Memory B cell (primary cell): ENCODE data around the gene PTRH2.
A peak's percentile ranks its signal among the peaks of the same experiment; 100 is the strongest.

Source experiments
- ATAC-seq: fragments of 150-1000 bp; cut with Tn5 transposase; 2 replicates; pipeline ENCODE4 v1.10.0; 2021; ENCODE audit warnings: low read depth, mild to moderate bottlenecking, moderate library complexity
- DNase-seq, 2 donors: peaks; one replicate each; pipeline ENCODE4 v3.0.0; 2022; ENCODE audit warnings: low spot score in 2 of 2
- H3K27ac Mint-ChIP-seq: one replicate; pipeline ENCODE4 v1.8.0; 2022; ENCODE audit warnings: mild to moderate bottlenecking, moderate library complexity, mixed read lengths
- H3K27me3 Mint-ChIP-seq: one replicate; pipeline ENCODE4 v1.8.0; 2022; ENCODE audit warnings: mixed read lengths
- H3K36me3 Mint-ChIP-seq: one replicate; pipeline ENCODE4 v1.8.0; 2022; ENCODE audit warnings: mild to moderate bottlenecking, mixed read lengths
- H3K4me1 Mint-ChIP-seq: one replicate; pipeline ENCODE4 v1.8.0; 2022; ENCODE audit warnings: mixed read lengths
- H3K4me3 Mint-ChIP-seq: one replicate; pipeline ENCODE4 v1.8.0; 2022; ENCODE audit warnings: mild to moderate bottlenecking, moderate library complexity, mixed read lengths
- H3K9me3 Mint-ChIP-seq: one replicate; pipeline ENCODE4 v1.8.0; 2022; ENCODE audit warnings: mixed read lengths

PTRH2 gene

GRCh38 chr17:59734226-59734625 lies 27.0 kb upstream of the PTRH2 start:
- ATAC-seq (no peak), DNase-seq (no peak)
- Mint-ChIP-seq H3K4me1 (peaks cover 2% of the 10 kb centered on the region), H3K4me3 (no peak overlapping the region), H3K27ac (no peak overlapping the region), H3K9me3 (no peaks in the 10 kb centered on the region), H3K27me3 (no peaks in the 10 kb centered on the region), H3K36me3 (peaks cover 11% of the 10 kb centered on the region)

DNA sequence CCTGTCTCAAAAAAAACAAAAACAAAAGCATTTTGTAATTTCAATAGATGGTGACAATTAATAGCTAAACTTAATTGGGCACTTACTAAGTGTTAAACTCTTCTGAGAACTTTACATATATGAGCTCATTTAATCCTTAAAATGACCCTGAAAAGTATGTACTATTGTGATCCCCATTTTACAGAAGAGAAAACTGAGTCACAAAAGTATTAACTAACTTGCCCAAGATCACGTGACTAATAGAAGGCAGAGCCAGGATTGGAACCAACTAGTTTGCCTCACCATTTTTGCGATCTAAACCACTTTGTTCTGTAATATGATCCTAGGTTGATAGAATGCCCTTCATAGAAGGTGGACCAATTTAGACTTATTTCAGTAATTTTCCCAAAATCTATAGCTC lies 26.5 kb upstream of the PTRH2 start:
- Mint-ChIP-seq H3K27me3 (no peaks in the 10 kb centered on the region), H3K4me3 (no peak overlapping the region), H3K27ac (no peak overlapping the region), H3K36me3 (peaks cover 11% of the 10 kb centered on the region), H3K4me1 (peaks cover 2% of the 10 kb centered on the region), H3K9me3 (no peaks in the 10 kb centered on the region)
- DNase-seq (no peak), ATAC-seq (no peak)

DNA sequence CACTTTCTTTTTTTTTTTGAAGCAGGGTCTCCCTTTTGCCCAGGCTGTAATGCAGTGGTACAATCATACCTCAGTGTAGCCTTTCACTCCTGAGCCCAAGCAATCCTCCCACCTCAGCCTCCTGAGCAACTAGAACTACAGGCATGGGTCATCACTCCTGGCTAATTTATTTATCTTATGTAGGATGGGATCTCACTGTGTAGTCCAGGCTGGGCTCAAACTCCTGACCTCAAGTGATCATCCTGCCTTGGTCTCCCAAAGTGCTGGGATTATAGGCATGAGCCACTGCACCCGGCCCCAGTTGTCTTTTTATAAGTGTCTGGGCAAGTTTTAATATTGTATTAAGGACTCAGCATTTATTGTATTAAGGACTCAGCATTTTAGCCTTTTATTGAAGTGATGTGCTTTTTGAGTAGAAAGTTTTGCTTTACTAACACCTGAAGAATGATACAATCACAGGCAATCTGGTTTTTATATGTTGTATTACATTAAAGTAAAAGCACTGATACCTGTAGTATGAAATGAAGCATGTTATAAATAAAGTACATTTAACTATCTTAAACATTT lies 23.1 kb upstream of the PTRH2 start:
- ATAC-seq (no peak), DNase-seq (no peak)
- H3K36me3 Mint-ChIP-seq, result peaks cover 7% of the 10 kb centered on the region
- H3K9me3 Mint-ChIP-seq, result no peaks in the 10 kb centered on the region
- H3K27me3 Mint-ChIP-seq, result no peaks in the 10 kb centered on the region
- H3K4me3 Mint-ChIP-seq, result no peak overlapping the region
- H3K27ac Mint-ChIP-seq, result peak overlapping the region; percentile 8
- peaks cover 2% of the 10 kb centered on the region for H3K4me1 Mint-ChIP-seq

- Mint-ChIP-seq H3K9me3 (no peaks in the 10 kb centered on the region), H3K4me1 (peaks cover 5% of the 10 kb centered on the region), H3K4me3 (no peak overlapping the region), H3K27me3 (no peaks in the 10 kb centered on the region), H3K27ac (no peak overlapping the region), H3K36me3 (peaks cover 8% of the 10 kb centered on the region)
- ATAC-seq (no peak), DNase-seq (no peak)
Observed at GRCh38 chr17:59727817-59728533, 20.7 kb upstream of the PTRH2 start.

DNA sequence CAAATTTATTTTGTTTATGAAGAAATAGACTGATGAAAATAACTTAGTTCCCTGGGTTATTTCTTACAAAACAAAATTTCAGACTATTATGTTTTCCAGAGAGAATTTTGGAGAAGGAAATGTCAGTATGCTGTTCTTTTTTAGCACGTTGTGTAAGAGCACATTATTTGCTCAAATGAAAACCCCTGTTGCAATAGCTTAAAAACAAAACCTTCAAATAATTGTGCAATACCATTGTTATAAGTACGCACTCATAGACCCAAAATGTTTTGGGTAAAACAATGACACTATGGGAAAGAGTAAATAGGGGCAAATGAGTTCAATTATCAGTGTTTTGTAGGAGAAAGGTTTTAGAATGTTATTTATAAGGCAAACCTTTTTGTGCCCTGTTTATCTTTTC lies 18.5 kb upstream of the PTRH2 start:
- H3K4me3 Mint-ChIP-seq, result no peak overlapping the region
- no peak for DNase-seq
- H3K4me1 Mint-ChIP-seq, result peaks cover 7% of the 10 kb centered on the region
- no peaks in the 10 kb centered on the region for H3K27me3 Mint-ChIP-seq
- no peaks in the 10 kb centered on the region for H3K9me3 Mint-ChIP-seq
- H3K36me3 Mint-ChIP-seq, result peaks cover 5% of the 10 kb centered on the region
- H3K27ac Mint-ChIP-seq, result no peak overlapping the region
- no peak for ATAC-seq

DNA sequence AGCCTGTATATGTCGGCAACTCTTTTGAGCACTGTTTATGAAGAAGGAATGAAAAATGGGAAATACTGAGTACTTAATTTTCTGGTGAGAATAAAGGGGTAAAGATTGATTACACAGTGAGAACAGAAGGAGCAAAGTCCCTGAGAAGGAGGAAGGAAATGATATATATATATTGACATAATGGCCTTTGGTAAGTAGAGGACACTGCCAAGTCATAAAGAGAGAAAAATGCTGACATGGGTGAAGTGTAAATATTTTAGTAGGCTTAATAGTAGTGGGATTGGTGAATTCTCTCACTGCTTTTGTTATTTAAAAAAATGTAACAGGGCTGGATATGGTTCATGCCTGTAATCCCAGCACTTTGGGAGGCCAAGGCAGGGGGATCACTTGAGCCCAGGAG lies 16.4 kb upstream of the PTRH2 start:
- DNase-seq, result no peak
- Mint-ChIP-seq H3K27me3 (no peaks in the 10 kb centered on the region), H3K4me3 (no peak overlapping the region)

DNA sequence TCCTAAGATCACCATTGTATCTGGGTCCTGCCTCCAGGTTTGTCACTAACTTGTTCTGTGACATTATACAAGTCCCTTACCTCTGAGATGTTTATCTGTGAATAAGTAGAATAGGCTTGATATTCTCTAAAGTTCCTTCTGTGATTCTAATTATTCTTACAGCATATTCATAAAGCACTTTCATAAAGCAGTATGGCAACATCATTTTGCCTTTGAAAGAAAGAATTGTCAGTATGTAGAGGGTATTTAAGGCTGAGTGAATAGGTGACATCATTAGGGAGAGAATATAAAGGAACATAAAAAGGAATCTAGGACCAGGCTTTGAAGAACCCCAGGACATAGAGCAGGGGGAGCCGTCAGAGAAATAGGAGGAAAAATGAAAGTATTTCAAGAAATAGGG lies 15.8 kb upstream of the PTRH2 start:
- H3K27me3 Mint-ChIP-seq, result no peaks in the 10 kb centered on the region
- no peak overlapping the region for H3K27ac Mint-ChIP-seq

More for the DNA sequence above, 16.4 kb upstream of the PTRH2 start:
- Mint-ChIP-seq H3K9me3 (no peaks in the 10 kb centered on the region), H3K27ac (no peak overlapping the region), H3K36me3 (peaks cover 7% of the 10 kb centered on the region), H3K4me1 (peaks cover 9% of the 10 kb centered on the region)
- no peak for ATAC-seq

GRCh38 chr17:59722623-59723022 lies 15.4 kb upstream of the PTRH2 start:
- no peaks in the 10 kb centered on the region for H3K27me3 Mint-ChIP-seq
- ATAC-seq (no peak), DNase-seq (no peak)
- H3K36me3 Mint-ChIP-seq, result peaks cover 9% of the 10 kb centered on the region
- no peak overlapping the region for H3K4me3 Mint-ChIP-seq
- no peaks in the 10 kb centered on the region for H3K9me3 Mint-ChIP-seq
- H3K4me1 Mint-ChIP-seq, result peaks cover 11% of the 10 kb centered on the region
- H3K27ac Mint-ChIP-seq, result no peak overlapping the region

More for the DNA sequence above, 15.8 kb upstream of the PTRH2 start:
- peaks cover 11% of the 10 kb centered on the region for H3K4me1 Mint-ChIP-seq
- ATAC-seq (no peak), DNase-seq (no peak)
- H3K36me3 Mint-ChIP-seq, result peaks cover 9% of the 10 kb centered on the region
- no peaks in the 10 kb centered on the region for H3K9me3 Mint-ChIP-seq
- H3K4me3 Mint-ChIP-seq, result no peak overlapping the region

DNA sequence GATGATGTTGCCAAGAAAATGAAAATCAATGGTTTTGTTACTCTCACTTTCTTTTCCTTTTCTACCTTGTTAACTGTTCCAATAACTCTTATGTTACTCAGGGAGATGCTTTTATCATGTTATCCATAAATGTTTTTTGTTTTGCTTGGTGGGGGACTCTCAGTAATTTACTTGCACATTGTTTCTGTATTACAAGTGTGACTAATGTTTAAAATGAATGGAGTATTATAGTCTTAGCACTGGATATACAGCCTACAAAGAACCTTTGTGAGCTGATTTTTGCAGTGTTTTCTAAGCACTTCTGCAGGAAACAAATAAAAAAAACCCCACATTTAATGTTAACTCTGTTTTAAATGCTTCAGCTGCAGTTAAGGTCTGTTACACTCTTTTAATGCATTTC lies 12.3 kb upstream of the PTRH2 start:
- H3K4me3 Mint-ChIP-seq, result no peak overlapping the region

GRCh38 chr17:59716427-59716826 lies 9.2 kb upstream of the PTRH2 start:
- no peaks in the 10 kb centered on the region for H3K27me3 Mint-ChIP-seq
- ATAC-seq (no peak), DNase-seq (no peak)
- peaks cover 12% of the 10 kb centered on the region for H3K36me3 Mint-ChIP-seq
- no peak overlapping the region for H3K27ac Mint-ChIP-seq
- H3K4me3 Mint-ChIP-seq, result no peak overlapping the region
- H3K9me3 Mint-ChIP-seq, result no peaks in the 10 kb centered on the region
- peaks cover 17% of the 10 kb centered on the region for H3K4me1 Mint-ChIP-seq

More for the DNA sequence above, 12.3 kb upstream of the PTRH2 start:
- DNase-seq (no peak), ATAC-seq (no peak)
- Mint-ChIP-seq H3K9me3 (no peaks in the 10 kb centered on the region), H3K4me1 (peaks cover 18% of the 10 kb centered on the region), H3K36me3 (peaks cover 10% of the 10 kb centered on the region), H3K27me3 (no peaks in the 10 kb centered on the region), H3K27ac (no peak overlapping the region)

DNA sequence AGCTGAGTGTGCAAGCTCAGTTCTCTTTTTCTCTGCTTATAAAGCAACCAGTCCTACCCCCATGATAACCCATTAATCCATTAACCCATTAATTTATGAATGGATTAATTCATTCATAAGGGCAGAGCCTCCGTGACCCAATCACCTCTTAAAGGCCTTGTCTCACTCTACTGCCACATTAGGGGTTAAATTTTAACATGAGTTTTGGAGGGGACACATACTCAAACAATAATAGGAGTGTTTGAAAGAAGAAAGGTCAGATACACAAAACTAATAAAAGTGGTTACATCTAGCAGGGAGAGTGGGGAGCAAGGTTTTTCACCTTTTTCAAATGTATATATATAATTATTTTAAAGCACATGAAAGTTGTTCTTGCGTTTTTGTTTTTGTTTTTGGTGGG lies 7.0 kb upstream of the PTRH2 start:
- Mint-ChIP-seq H3K4me1 (peaks cover 20% of the 10 kb centered on the region), H3K9me3 (no peaks in the 10 kb centered on the region), H3K4me3 (no peak overlapping the region), H3K27ac (no peak overlapping the region), H3K36me3 (peaks cover 13% of the 10 kb centered on the region), H3K27me3 (no peaks in the 10 kb centered on the region)
- no peak for ATAC-seq
- no peak for DNase-seq

- H3K4me1 Mint-ChIP-seq, result peaks cover 26% of the 10 kb centered on the region
- peaks cover 10% of the 10 kb centered on the region for H3K36me3 Mint-ChIP-seq
- DNase-seq (no peak), ATAC-seq (no peak)
- no peak overlapping the region for H3K4me3 Mint-ChIP-seq
- H3K9me3 Mint-ChIP-seq, result no peaks in the 10 kb centered on the region
- no peak overlapping the region for H3K27ac Mint-ChIP-seq
- no peaks in the 10 kb centered on the region for H3K27me3 Mint-ChIP-seq
Observed at GRCh38 chr17:59712862-59713261, 5.6 kb upstream of the PTRH2 start.

DNA sequence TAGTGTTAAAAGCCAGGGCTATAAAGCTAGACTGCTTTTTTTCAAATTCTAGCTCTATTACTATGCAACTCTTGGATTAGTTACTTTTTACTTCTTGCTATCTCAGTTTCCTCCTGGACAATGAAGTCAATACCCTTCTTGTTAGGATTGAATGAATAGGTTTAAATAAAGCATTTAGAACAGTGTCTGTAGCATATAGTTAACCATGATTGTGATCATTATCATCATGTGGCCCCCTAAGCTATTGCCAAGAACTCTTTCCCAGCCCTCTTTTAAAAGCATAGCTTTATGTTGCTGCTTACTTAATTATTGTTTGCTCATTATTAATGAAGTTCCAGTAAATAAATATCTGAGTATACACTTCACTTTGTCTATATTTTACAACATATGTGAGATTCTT lies 4.7 kb upstream of the PTRH2 start:
- DNase-seq (no peak), ATAC-seq (no peak)
- Mint-ChIP-seq H3K9me3 (no peaks in the 10 kb centered on the region), H3K27ac (no peak overlapping the region), H3K27me3 (no peaks in the 10 kb centered on the region), H3K4me1 (peaks cover 26% of the 10 kb centered on the region), H3K36me3 (peaks cover 9% of the 10 kb centered on the region), H3K4me3 (no peak overlapping the region)

GRCh38 chr17:59707971-59708430 lies 771 bp upstream of the PTRH2 start:
- H3K27ac Mint-ChIP-seq, result peak overlapping the region; percentile 95
- ATAC-seq (no peak), DNase-seq (no peak)
- H3K36me3 Mint-ChIP-seq, result peaks cover 8% of the 10 kb centered on the region
- no peaks in the 10 kb centered on the region for H3K27me3 Mint-ChIP-seq
- H3K9me3 Mint-ChIP-seq, result no peaks in the 10 kb centered on the region
- peak overlapping the region; percentile 96 for H3K4me3 Mint-ChIP-seq
- H3K4me1 Mint-ChIP-seq, result peaks cover 32% of the 10 kb centered on the region

DNA sequence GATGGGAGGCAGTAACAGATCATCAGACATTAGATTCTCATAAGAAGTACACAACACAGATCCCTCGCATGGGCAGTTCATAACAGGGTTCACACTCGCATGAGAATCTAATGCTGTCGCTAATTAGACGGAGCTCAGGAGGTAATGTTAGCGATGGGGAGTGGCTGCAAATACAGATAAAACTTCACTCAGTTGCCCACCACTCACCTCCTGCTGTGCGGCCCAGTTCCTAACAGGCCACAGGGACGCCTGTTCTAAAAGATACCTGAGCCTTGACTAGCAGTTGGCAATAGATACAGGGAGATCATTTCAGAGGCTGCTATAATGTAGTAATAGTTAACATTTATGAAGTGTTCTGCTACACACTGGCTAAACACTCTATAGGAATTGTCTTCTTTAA lies 4.9 kb downstream of the PTRH2 start:
- no peak for ATAC-seq
- no peaks in the 10 kb centered on the region for H3K9me3 Mint-ChIP-seq
- no peaks in the 10 kb centered on the region for H3K27me3 Mint-ChIP-seq
- H3K4me1 Mint-ChIP-seq, result peaks cover 40% of the 10 kb centered on the region
- H3K27ac Mint-ChIP-seq, result peak overlapping the region; percentile 28
- no peak overlapping the region for H3K4me3 Mint-ChIP-seq
- H3K36me3 Mint-ChIP-seq, result peaks cover 19% of the 10 kb centered on the region
- DNase-seq, result no peak
